NB4 (cell line): ENCODE measurements around the gene PROM1.

ENCODE experiments used
- DNase-seq: peaks from one replicate; pipeline ENCODE4 v3.0.0; 2010; ENCODE audit warnings: low read depth
- H3K4me3 ChIP-seq: one replicate; pipeline ENCODE4 v1.5.1; 2011; ENCODE audit warnings: mild to moderate bottlenecking, low read depth, low read length, moderate library complexity
- CTCF ChIP-seq: IDR thresholded peaks from one replicate; pipeline ENCODE4 v1.5.1; 2012; ENCODE audit warnings: low read depth, low read length
- MAX ChIP-seq: IDR thresholded peaks from 2 replicates; pipeline ENCODE4 v1.6.1; 2011; ENCODE audit warnings: low read depth, low read length
- MYC ChIP-seq: IDR thresholded peaks from 2 replicates; pipeline ENCODE4 v1.6.1; 2011; ENCODE audit warnings: low read depth, low read length
- POLR2A ChIP-seq: IDR thresholded peaks from 2 replicates; pipeline ENCODE4 v1.6.1; 2011; ENCODE audit warnings: mild to moderate bottlenecking; ENCODE audit not compliant: insufficient read length; ENCODE audit errors: extremely low read depth

Gene PROM1

GRCh38 chr4:16120720-16121119 is 36.9 kb upstream of the PROM1 start:
- no peak overlapping the region for H3K4me3 ChIP-seq
- peak; percentile 10 for DNase-seq
- TF ChIP-seq MAX, result no peak
- no peak for TF ChIP-seq MYC
- no peak for TF ChIP-seq POLR2A
- TF ChIP-seq CTCF, result no peak

GRCh38 chr4:16119981-16120380 is 36.2 kb upstream of the PROM1 start:
- TF ChIP-seq MYC, result no peak
- no peak for TF ChIP-seq POLR2A
- no peak for TF ChIP-seq CTCF
- no peak for TF ChIP-seq MAX
- no peak for DNase-seq
- no peak overlapping the region for H3K4me3 ChIP-seq

- no peak for DNase-seq
- TF ChIP-seq POLR2A (no peak), CTCF (no peak), MAX (no peak), MYC (no peak)
- no peak overlapping the region for H3K4me3 ChIP-seq
Observed at GRCh38 chr4:16118090-16118489, 34.3 kb upstream of the PROM1 start.

GRCh38 chr4:16117164-16117563 is 33.3 kb upstream of the PROM1 start:
- no peak for TF ChIP-seq CTCF
- no peak for TF ChIP-seq POLR2A
- TF ChIP-seq MYC, result no peak
- no peak overlapping the region for H3K4me3 ChIP-seq

GRCh38 chr4:16116493-16116990 is 32.7 kb upstream of the PROM1 start:
- TF ChIP-seq POLR2A, result no peak
- no peak for TF ChIP-seq MYC
- no peak for TF ChIP-seq CTCF
- no peak for TF ChIP-seq MAX
- no peak for DNase-seq
- no peak overlapping the region for H3K4me3 ChIP-seq

More at GRCh38 chr4:16117164-16117563, 33.3 kb upstream of the PROM1 start:
- no peak for DNase-seq

GRCh38 chr4:16116019-16116418 is 32.2 kb upstream of the PROM1 start:
- no peak for TF ChIP-seq CTCF
- no peak for TF ChIP-seq MYC
- no peak for TF ChIP-seq MAX
- no peak for TF ChIP-seq POLR2A
- no peak for DNase-seq
- H3K4me3 ChIP-seq, result no peak overlapping the region
